GM18499 (cell line): ENCODE data around the gene PARP2.
"Not testable (repeated sequence)": the region's sequence is repeated elsewhere in the genome, so short reads cannot be mapped to it uniquely, and the experiment has no call there.

ENCODE experiments used
- ATAC-seq: cut with Tn5 transposase; IDR thresholded peaks from one replicate; pipeline ENCODE4 v1.9.1; 2021; ENCODE audit warnings: moderate number of reproducible peaks; ENCODE audit not compliant: insufficient read depth, unreplicated experiment

PARP2 gene

GRCh38 chr14:20345366-20345765 lies 1.9 kb downstream of the PARP2 start:
- ATAC-seq, result no peak

- no peak for ATAC-seq
Observed at GRCh38 chr14:20346713-20347112, 3.3 kb downstream of the PARP2 start.

- no peak for ATAC-seq
Observed at GRCh38 chr14:20347747-20348146, 4.3 kb downstream of the PARP2 start.

- no peak for ATAC-seq
Observed at GRCh38 chr14:20350282-20350681, 6.8 kb downstream of the PARP2 start.

GRCh38 chr14:20350860-20351259 lies 7.4 kb downstream of the PARP2 start:
- no peak for ATAC-seq

- no peak for ATAC-seq
Observed at GRCh38 chr14:20356422-20356821, 13.0 kb downstream of the PARP2 start.

- not testable (repeated sequence) for ATAC-seq
Observed at GRCh38 chr14:20358474-20358873, 15.0 kb downstream of the PARP2 start.

GRCh38 chr14:20365928-20366327 lies 22.5 kb downstream of the PARP2 start:
- ATAC-seq, result no peak

- ATAC-seq, result no peak
Observed at GRCh38 chr14:20372796-20373195, 29.4 kb downstream of the PARP2 start.

GRCh38 chr14:20375471-20375870 lies 32.0 kb downstream of the PARP2 start:
- ATAC-seq, result no peak

GRCh38 chr14:20376071-20376588 lies 32.7 kb downstream of the PARP2 start:
- ATAC-seq, result no peak

GRCh38 chr14:20377171-20377570 lies 33.7 kb downstream of the PARP2 start:
- ATAC-seq, result no peak

GRCh38 chr14:20379743-20380142 lies 36.3 kb downstream of the PARP2 start:
- no peak for ATAC-seq

GRCh38 chr14:20380681-20381080 lies 37.2 kb downstream of the PARP2 start:
- ATAC-seq, result no peak

- ATAC-seq, result no peak
Observed at GRCh38 chr14:20381341-20381740, 37.9 kb downstream of the PARP2 start.

- no peak for ATAC-seq
Observed at GRCh38 chr14:20382526-20382925, 39.1 kb downstream of the PARP2 start.

- no peak for ATAC-seq
Observed at GRCh38 chr14:20383032-20383431, 39.6 kb downstream of the PARP2 start.

GRCh38 chr14:20383636-20384035 lies 40.2 kb downstream of the PARP2 start:
- no peak for ATAC-seq

GRCh38 chr14:20384321-20384720 lies 40.9 kb downstream of the PARP2 start:
- no peak for ATAC-seq

- no peak for ATAC-seq
Observed at GRCh38 chr14:20384886-20385285, 41.5 kb downstream of the PARP2 start.

GRCh38 chr14:20386276-20386855 lies 42.9 kb downstream of the PARP2 start:
- ATAC-seq, result no peak

GRCh38 chr14:20387576-20387975 lies 44.1 kb downstream of the PARP2 start:
- ATAC-seq, result no peak

- no peak for ATAC-seq
Observed at GRCh38 chr14:20388159-20388558, 44.7 kb downstream of the PARP2 start.
